GM12878 (cell line): ENCODE data around the gene PMIS2. TPM values are rescaled to one million over a fixed set of nuclear protein-coding genes. Genes with fewer than 3 reads are reported as not detected.

Experiments used
- ATAC-seq: fragments of 200-7000 bp; cut with Tn5 transposase; 3 replicates; pipeline ENCODE4 v1.9.1; 2020; ENCODE audit warnings: mild to moderate bottlenecking, moderate library complexity
- BruUV-seq: library from RNA; stranded (reverse); fragments of 400-500 nt; replicated peaks from 2 replicates; lab custom pipeline; 2021; lab: Mats Ljungman, UMichigan
- CTCF ChIA-PET: fragments of 300-600 bp; sonication (Branson Sonifier 250); formaldehyde crosslinking; extraction: SDS; loops from one replicate; lab custom pipeline; 2021; ENCODE audit warnings: inconsistent platforms; lab: Yijun Ruan, JAX
- POLR2A ChIA-PET: fragments of 350-600 bp; formaldehyde crosslinking; extraction: SDS; loops from one replicate; lab custom pipeline; 2021; ENCODE audit warnings: inconsistent platforms; lab: Charles Lee
- RAD21 ChIA-PET: fragments of 300-600 bp; sonication (Branson Sonifier 250); formaldehyde crosslinking; loops from one replicate; lab custom pipeline; 2023; ENCODE audit warnings: antibody characterized with exemption; ENCODE audit not compliant: unreplicated experiment; lab: Charles Lee
- SMC1A ChIA-PET: fragments of 300-600 bp; sonication (Branson Sonifier 250); formaldehyde crosslinking; loops from one replicate; lab custom pipeline; 2023; ENCODE audit not compliant: unreplicated experiment, uncharacterized antibody; lab: Charles Lee
- DNase-seq: peaks from one replicate; pipeline ENCODE4 v3.0.0-alpha.2; 2011; ENCODE audit warnings: low read depth, low spot score
- FAIRE-seq: peaks from 3 replicates; lab custom pipeline; 2011; peaks lifted over from hg19 to GRCh38; lab: Jason Lieb, UNC
- H2AFZ ChIP-seq: 2 replicates; pipeline ENCODE4 v1.6.0; 2011; ENCODE audit warnings: low read depth, low read length, control low read depth; ENCODE audit not compliant: control insufficient read depth
- H3K27ac ChIP-seq: 2 replicates; pipeline ENCODE4 v1.5.1; 2011; ENCODE audit warnings: control low read depth; ENCODE audit not compliant: control insufficient read depth, insufficient read depth
- H3K27me3 ChIP-seq, 2 experiments: replicated peaks in 1 of 2; 2 replicates each; pipeline versions ENCODE4 v1.6.0 to v1.6.1; 2011; ENCODE audit warnings: low read length in 1 of 2; ENCODE audit not compliant: control insufficient read depth in 2 of 2, insufficient read depth in 2 of 2
- H3K36me3 ChIP-seq, 2 experiments: 2 replicates each; pipeline ENCODE4 v1.5.1; 2011; ENCODE audit warnings: low read length in 1 of 2; ENCODE audit not compliant: control insufficient read depth in 2 of 2, insufficient read depth in 2 of 2
- H3K4me1 ChIP-seq: 2 replicates; pipeline ENCODE4 v1.6.1; 2011; ENCODE audit warnings: mild to moderate bottlenecking, low read length, moderate library complexity, mixed read lengths; ENCODE audit not compliant: control insufficient read depth, insufficient read depth
- H3K4me2 ChIP-seq: 2 replicates; pipeline ENCODE4 v1.6.0; 2011; ENCODE audit warnings: control low read depth; ENCODE audit not compliant: control insufficient read depth, insufficient read depth
- H3K4me3 ChIP-seq: fragments of 200-600 bp; sonication (generic); 2 replicates; pipeline ENCODE4 v1.5.1; 2016
- H3K79me2 ChIP-seq: 2 replicates; pipeline ENCODE4 v1.6.0; 2011; ENCODE audit warnings: low read length; ENCODE audit not compliant: control insufficient read depth, insufficient read depth
- H3K9ac ChIP-seq: 2 replicates; pipeline ENCODE4 v1.8.0; 2011; ENCODE audit warnings: low read length, control low read depth, mixed read lengths; ENCODE audit not compliant: control insufficient read depth, insufficient read depth
- H3K9me3 ChIP-seq: replicated peaks from 3 replicates; pipeline ENCODE4 v1.5.1; 2011; ENCODE audit warnings: mild to moderate bottlenecking, low read length; ENCODE audit not compliant: control insufficient read depth, insufficient read depth
- H4K20me1 ChIP-seq: 2 replicates; pipeline ENCODE4 v1.6.0; 2011; ENCODE audit not compliant: control insufficient read depth, insufficient read depth
- BMI1 ChIP-seq: fragments of 450-650 bp; IDR thresholded peaks from 2 replicates; pipeline ENCODE4 v1.6.1; 2016; ENCODE audit warnings: mild to moderate bottlenecking, moderate library complexity, borderline replicate concordance
- CEBPB ChIP-seq, 2 experiments: fragments of 150-350 bp in 1 of 2; IDR thresholded peaks; 2 replicates each; pipeline ENCODE4 v1.6.1; 2012 to 2014; ENCODE audit warnings: low read depth in 2 of 2, low read length in 2 of 2, borderline replicate concordance in 1 of 2, inconsistent platforms in 1 of 2
- CHD1 ChIP-seq: IDR thresholded peaks from 2 replicates; pipeline ENCODE4 v1.6.1; 2012; ENCODE audit warnings: low read depth, low read length, improper control_type of control experiment
- CHD2 ChIP-seq: IDR thresholded peaks from 2 replicates; pipeline ENCODE4 v1.6.1; 2011; ENCODE audit warnings: low read depth, low read length, improper control_type of control experiment, borderline replicate concordance
- FOXK2 ChIP-seq: fragments of 450-650 bp; IDR thresholded peaks from 2 replicates; pipeline ENCODE4 v1.6.1; 2017; ENCODE audit warnings: mild to moderate bottlenecking, moderate library complexity
- IKZF2 ChIP-seq, 2 experiments: fragments of 450-650 bp; IDR thresholded peaks; 2 replicates each; pipeline ENCODE4 v1.6.1; 2017; ENCODE audit warnings: mild to moderate bottlenecking in 2 of 2, moderate library complexity in 2 of 2
- IRF5 ChIP-seq: fragments of 450-650 bp; IDR thresholded peaks from 2 replicates; pipeline ENCODE4 v1.6.1; 2017; ENCODE audit warnings: borderline replicate concordance
- KLF5 ChIP-seq: fragments of 450-650 bp; IDR thresholded peaks from 2 replicates; pipeline ENCODE4 v1.6.1; 2014; ENCODE audit warnings: mild to moderate bottlenecking; ENCODE audit not compliant: partially characterized antibody
- MYC ChIP-seq: IDR thresholded peaks from 2 replicates; pipeline ENCODE4 v1.6.1; 2011; ENCODE audit warnings: mild to moderate bottlenecking, low read length, moderate library complexity, inconsistent platforms; ENCODE audit not compliant: insufficient read depth, insufficient replicate concordance, insufficient read length, severe bottlenecking
- NR2C1 ChIP-seq: fragments of 450-650 bp; IDR thresholded peaks from 2 replicates; pipeline ENCODE4 v1.6.1; 2017; ENCODE audit warnings: antibody characterized with exemption, mild to moderate bottlenecking, moderate library complexity
- NRF1 ChIP-seq: conservative IDR thresholded peaks from 2 replicates; pipeline ENCODE4 v1.6.1; 2011; ENCODE audit warnings: mild to moderate bottlenecking, low read depth, low read length, improper control_type of control experiment
- POLR2AphosphoS5 ChIP-seq: IDR thresholded peaks from 2 replicates; pipeline ENCODE4 v1.6.1; 2011; ENCODE audit warnings: mild to moderate bottlenecking, low read length, inconsistent platforms
- TAF1 ChIP-seq: IDR thresholded peaks from 2 replicates; pipeline ENCODE4 v1.6.1; 2011; ENCODE audit warnings: mild to moderate bottlenecking, low read depth, low read length, borderline replicate concordance
- TBL1XR1 ChIP-seq: IDR thresholded peaks from 2 replicates; pipeline ENCODE4 v1.6.1; 2012; ENCODE audit warnings: low read depth, low read length, improper control_type of control experiment
- YBX1 ChIP-seq: fragments of 450-650 bp; IDR thresholded peaks from 2 replicates; pipeline ENCODE4 v1.6.1; 2016; ENCODE audit warnings: antibody characterized with exemption
- ZNF217 ChIP-seq: fragments of 450-650 bp; IDR thresholded peaks from 2 replicates; pipeline ENCODE4 v1.6.1; 2017; ENCODE audit warnings: antibody characterized with exemption, mild to moderate bottlenecking
- ZSCAN29 ChIP-seq: fragments of 450-650 bp; IDR thresholded peaks from 2 replicates; pipeline ENCODE4 v1.6.1; 2017; ENCODE audit warnings: mild to moderate bottlenecking, moderate library complexity
- WGBS: methylation state at CpG from one replicate; pipeline ENCODE4 v1.1.6; 2016; ENCODE audit warnings: low lambda C conversion rate; ENCODE audit not compliant: insufficient replicate concordance, insufficient coverage; ENCODE audit errors: missing lambda C conversion rate; 5-methylcytosine and 5-hydroxymethylcytosine counted together
- in situ Hi-C: fragments of 300-500 bp; cut with MboI; formaldehyde crosslinking; loops from 9 replicates; pipeline ENCODE4 v1.14.3; 2018; ENCODE audit warnings: mixed read lengths
- intact Hi-C: fragments of 100-400 bp; cut with micrococcal nuclease; formaldehyde crosslinking; loops from one replicate; pipeline ENCODE4 v1.14.2; 2022; ENCODE audit not compliant: unreplicated experiment
- polyA plus RNA-seq, 11 experiments: library from polyadenylated mRNA; depleted of rRNA in 4 of 11; unstranded in 6 of 11; stranded (reverse) in 5 of 11; fragments of >200 nt; fragmentation: Nextera tagmentation in 4 of 11; fragmentation: Illumina TruSeq in 1 of 11; extraction: Ambion mirVana in 4 of 11; extraction: Trizol in 1 of 11; gene quantifications; 1 replicate in 1 of 11; 2 replicates in 10 of 11; pipeline versions ENCODE4 v1.2.1 to v1.2.3, GENCODE V29; 2011 to 2016; ENCODE audit warnings: inconsistent platforms in 2 of 11, missing spikeins in 2 of 11, low read depth in 1 of 11
- total RNA-seq, 4 experiments: library from RNA; depleted of rRNA in 3 of 4; stranded (reverse); fragments of >200 nt in 3 of 4; fragmentation: Illumina TruSeq in 1 of 4; extraction: Trizol in 1 of 4; gene quantifications; 2 replicates each; pipeline versions ENCODE4 v1.2.1 to v1.2.3, GENCODE V29; 2013 to 2021
- TF ChIP-seq, protein P1 (sequence below): IDR thresholded peaks from 2 replicates; pipeline ENCODE4 v1.6.1; 2011; ENCODE audit warnings: borderline replicate concordance, low read depth, mild to moderate bottlenecking, moderate library complexity, mixed read lengths, low read length; ENCODE audit not compliant: insufficient read depth; ENCODE audit errors: extremely low read length

PMIS2 gene
- total and polyA plus RNA-seq, 10 of the 15 experiments (the other 5 are each of a cell fraction or from before 2014, with no cell fraction given): not detected

DNA sequence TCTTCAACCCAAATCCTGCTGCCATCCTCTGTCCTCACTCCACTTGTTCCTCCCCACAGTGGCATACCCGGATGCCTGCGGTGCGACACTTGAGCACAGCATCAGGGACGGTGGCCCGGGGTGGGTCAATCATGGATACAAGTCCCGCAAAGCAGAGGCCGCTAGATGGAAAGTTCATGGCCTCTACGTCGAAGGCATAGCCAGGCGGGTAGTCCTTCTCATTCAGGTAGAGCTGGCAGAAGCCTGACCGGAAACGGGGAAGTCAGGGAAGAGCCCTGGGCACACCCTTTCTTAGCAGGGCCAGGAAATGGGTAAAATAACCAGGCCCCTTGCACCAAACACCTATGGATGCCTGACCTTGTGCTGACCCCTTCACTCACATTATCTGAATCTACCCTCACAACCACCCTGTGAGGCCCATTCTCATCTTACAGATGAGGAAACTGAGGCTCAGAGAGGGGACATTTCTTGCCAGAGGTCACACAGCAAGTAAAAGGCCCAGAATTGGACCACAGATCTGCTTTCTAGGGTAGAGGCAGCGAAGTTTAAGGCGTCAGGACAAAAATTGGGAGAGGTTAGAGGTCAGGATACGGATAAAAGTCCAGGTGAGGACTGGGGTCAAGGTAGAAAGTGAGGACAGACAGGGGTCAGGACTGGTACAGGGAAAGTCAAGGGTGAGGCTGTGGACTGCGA, 29.0 kb upstream of the PMIS2 start:
- no peak for ATAC-seq
- SMC1A ChIA-PET: interaction anchor here (1.4 kb wide), 1 partner anchor 12 kb away, joined by 3 read pairs; no protein-coding TSS in a partner anchor
- POLR2A ChIA-PET: interaction anchor here (1.1 kb wide), 1 partner anchor 10 kb away, joined by 3 read pairs; no protein-coding TSS in a partner anchor
- no peaks in the 10 kb centered on the region; a peak in 2 of 4 replicates for H3K27me3 ChIP-seq
- RAD21 ChIA-PET: no interaction called here
- no peaks in the 10 kb centered on the region for H4K20me1 ChIP-seq
- no peak for TF ChIP-seq CHD1
- no peak for TF ChIP-seq BMI1
- TF ChIP-seq ZSCAN29: no peak
- no peak for TF ChIP-seq YBX1
- TF ChIP-seq IRF5: no peak
- TF ChIP-seq TAF1: no peak
- TF ChIP-seq NR2C1: no peak
- TF ChIP-seq FOXK2: no peak
- no peak for TF ChIP-seq KLF5
- no peak for TF ChIP-seq POLR2AphosphoS5
- no peak for TF ChIP-seq CEBPB (IDR thresholded peaks at IDR 0.05; ENCODE audit: borderline replicate concordance in 1 of 2, low read depth in 2 of 2, low read length in 2 of 2)
- no peak for TF ChIP-seq MYC
- no peak for TF ChIP-seq CHD2
- TF ChIP-seq NRF1: no peak
- no peak for TF ChIP-seq ZNF217
- no peak for TF ChIP-seq IKZF2 (IDR thresholded peaks at IDR 0.05)
- TF ChIP-seq, protein P1, sequence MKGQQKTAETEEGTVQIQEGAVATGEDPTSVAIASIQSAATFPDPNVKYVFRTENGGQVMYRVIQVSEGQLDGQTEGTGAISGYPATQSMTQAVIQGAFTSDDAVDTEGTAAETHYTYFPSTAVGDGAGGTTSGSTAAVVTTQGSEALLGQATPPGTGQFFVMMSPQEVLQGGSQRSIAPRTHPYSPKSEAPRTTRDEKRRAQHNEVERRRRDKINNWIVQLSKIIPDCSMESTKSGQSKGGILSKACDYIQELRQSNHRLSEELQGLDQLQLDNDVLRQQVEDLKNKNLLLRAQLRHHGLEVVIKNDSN: no peak
- TF ChIP-seq TBL1XR1: no peak
- TF ChIP-seq, all 136 proteins: peak for 0
- Histone ChIP-seq H3K79me2 (no peaks in the 10 kb centered on the region), H3K4me1 (peaks cover 25% of the 10 kb centered on the region), H3K4me3 (no peak overlapping the region), H3K27ac (no peak overlapping the region), H2AFZ (no peak overlapping the region), H3K9ac (no peak overlapping the region), H3K36me3 (no peaks in the 10 kb centered on the region; a peak in 1 of 4 replicates), H3K9me3 (no peaks in the 10 kb centered on the region; the same call in 2 of the 3 replicates), H3K4me2 (no peak overlapping the region)
- intact Hi-C loops: no loop called here
- 75% methylated on average over 16 of the region's 16 CpGs for WGBS
- no peak for FAIRE-seq
- in situ Hi-C loops: no loop called here
- no TSS peak for BruUV-seq
- CTCF ChIA-PET: interaction anchor here (1.2 to 1.8 kb wide), 5 partner anchors 8 to 85 kb away, joined by 3 to 5 read pairs (median 4); partner anchors contain the start of gene ETV2
- no peak for DNase-seq
